Activated T-helper 2 cell treated with anti-CD3 and anti-CD28 coated beads, Interferon-gamma antibody, Interleukin-2, Interleukin-4, amounts not matched to agents 10 μg/mL and 5 μg/mL and 100 μg/mL, durations not matched to agents 14 hours and 24 hours and 36 hours (primary cell): ENCODE measurements around the gene ACSM6. TPM values are rescaled to one million over a fixed set of nuclear protein-coding genes. Genes with fewer than 3 reads are reported as not detected.
"Not testable (repeated sequence)": the region's sequence is repeated elsewhere in the genome, so short reads cannot be mapped to it uniquely, and the experiment has no call there.

ENCODE experiments used
- DNase-seq: peaks from one replicate; pipeline ENCODE4 v3.0.0; 2021; ENCODE audit warnings: low spot score
- H3K27ac Mint-ChIP-seq: one replicate; pipeline ENCODE4 v1.8.0; 2021; ENCODE audit warnings: mixed read lengths
- H3K27me3 Mint-ChIP-seq: one replicate; pipeline ENCODE4 v1.8.0; 2021; ENCODE audit warnings: low read depth, mixed read lengths
- H3K36me3 Mint-ChIP-seq: one replicate; pipeline ENCODE4 v1.8.0; 2021; ENCODE audit warnings: low read depth, mixed read lengths
- H3K4me1 Mint-ChIP-seq: one replicate; pipeline ENCODE4 v1.8.0; 2021; ENCODE audit warnings: low read depth, mixed read lengths
- H3K4me3 Mint-ChIP-seq: one replicate; pipeline ENCODE4 v1.8.0; 2021; ENCODE audit warnings: low read depth, mild to moderate bottlenecking, moderate library complexity, mixed read lengths
- H3K9me3 Mint-ChIP-seq: one replicate; pipeline ENCODE4 v1.8.0; 2021; ENCODE audit warnings: mixed read lengths
- intact Hi-C: fragments of 100-400 bp; cut with micrococcal nuclease; formaldehyde crosslinking; loops from one replicate; pipeline ENCODE4 v1.15.1; 2023
- total RNA-seq: library from RNA; stranded (reverse); gene quantifications from 2 replicates; pipeline ENCODE4 v1.2.3, GENCODE V29; 2022

The ACSM6 gene
- total RNA-seq, 1 donor from 2014 or later = not detected

DNA sequence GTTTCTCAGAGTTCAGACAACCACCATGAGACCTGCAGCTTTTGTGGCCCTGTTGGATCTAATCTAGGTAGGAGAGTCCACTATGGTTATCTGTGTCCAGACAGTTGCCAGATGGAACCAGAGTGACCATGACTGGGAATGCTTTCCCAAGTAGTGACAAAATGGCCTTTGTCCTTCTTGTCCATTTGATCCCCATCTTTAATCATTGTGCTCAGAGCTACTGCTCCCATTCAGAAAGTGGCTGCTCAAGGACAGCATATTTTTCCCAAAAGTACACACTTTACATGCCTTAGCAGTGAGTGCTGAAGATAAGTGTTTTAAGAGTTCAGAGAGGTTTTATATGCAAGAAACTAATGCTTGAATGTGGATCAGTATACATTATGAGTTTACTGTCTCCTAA lies 5.4 kb upstream of the ACSM6 start:
- no peak overlapping the region for H3K27ac Mint-ChIP-seq
- intact Hi-C loops = no loop called here
- no peak for DNase-seq
- peaks cover 4% of the 10 kb centered on the region for H3K4me1 Mint-ChIP-seq
- no peaks in the 10 kb centered on the region for H3K9me3 Mint-ChIP-seq
- no peaks in the 10 kb centered on the region for H3K36me3 Mint-ChIP-seq
- peaks cover 32% of the 10 kb centered on the region for H3K27me3 Mint-ChIP-seq
- H3K4me3 Mint-ChIP-seq = no peak overlapping the region

DNA sequence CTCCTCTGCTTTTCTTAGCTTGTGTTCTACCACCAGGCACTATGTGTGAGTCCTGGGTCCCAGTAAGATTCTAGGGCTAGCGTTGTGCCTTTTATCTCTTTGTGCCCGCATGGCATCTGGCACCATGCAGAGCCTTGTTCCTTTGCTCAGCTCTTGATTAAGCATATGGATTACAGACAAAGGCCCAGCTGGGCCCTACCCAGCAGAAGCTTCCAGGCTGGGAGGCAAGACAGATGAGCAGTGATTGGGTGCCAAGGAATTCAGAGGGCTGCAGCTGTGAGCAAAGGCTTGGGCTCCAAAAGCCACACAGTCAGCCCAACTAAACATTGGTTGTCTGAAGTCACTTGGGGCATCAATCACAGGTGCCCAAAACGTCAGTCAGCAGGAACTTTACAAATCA lies 2.0 kb downstream of the ACSM6 start:
- DNase-seq = no peak
- H3K4me1 Mint-ChIP-seq = no peaks in the 10 kb centered on the region
- no peaks in the 10 kb centered on the region for H3K9me3 Mint-ChIP-seq
- H3K4me3 Mint-ChIP-seq = no peak overlapping the region
- intact Hi-C loops = no loop called here
- H3K27me3 Mint-ChIP-seq = peaks cover 9% of the 10 kb centered on the region
- no peaks in the 10 kb centered on the region for H3K36me3 Mint-ChIP-seq
- H3K27ac Mint-ChIP-seq = no peak overlapping the region

DNA sequence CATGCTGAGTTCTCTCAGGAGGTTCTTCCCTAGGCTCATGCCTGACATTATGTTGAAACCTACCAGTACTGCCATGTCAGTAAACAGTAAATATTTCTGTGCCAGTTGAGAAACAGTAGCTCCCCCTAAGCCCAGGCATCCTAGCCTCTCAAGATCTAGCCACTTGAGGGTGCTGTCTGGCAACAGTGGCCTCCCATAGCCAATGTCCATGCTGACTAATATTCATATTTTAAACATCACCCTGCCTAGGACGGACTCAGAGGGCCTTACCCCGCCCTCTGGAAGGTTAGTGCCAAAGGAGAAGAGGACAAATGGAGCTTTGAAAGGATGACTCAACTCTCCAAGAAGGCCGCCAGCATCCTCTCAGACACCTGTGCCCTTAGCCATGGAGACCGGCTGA lies 7.7 kb downstream of the ACSM6 start:
- H3K9me3 Mint-ChIP-seq = no peaks in the 10 kb centered on the region
- H3K4me1 Mint-ChIP-seq = no peaks in the 10 kb centered on the region
- H3K27me3 Mint-ChIP-seq = peaks cover 3% of the 10 kb centered on the region
- H3K36me3 Mint-ChIP-seq = no peaks in the 10 kb centered on the region
- no peak overlapping the region for H3K4me3 Mint-ChIP-seq
- intact Hi-C loops = no loop called here
- DNase-seq = no peak
- H3K27ac Mint-ChIP-seq = no peak overlapping the region

DNA sequence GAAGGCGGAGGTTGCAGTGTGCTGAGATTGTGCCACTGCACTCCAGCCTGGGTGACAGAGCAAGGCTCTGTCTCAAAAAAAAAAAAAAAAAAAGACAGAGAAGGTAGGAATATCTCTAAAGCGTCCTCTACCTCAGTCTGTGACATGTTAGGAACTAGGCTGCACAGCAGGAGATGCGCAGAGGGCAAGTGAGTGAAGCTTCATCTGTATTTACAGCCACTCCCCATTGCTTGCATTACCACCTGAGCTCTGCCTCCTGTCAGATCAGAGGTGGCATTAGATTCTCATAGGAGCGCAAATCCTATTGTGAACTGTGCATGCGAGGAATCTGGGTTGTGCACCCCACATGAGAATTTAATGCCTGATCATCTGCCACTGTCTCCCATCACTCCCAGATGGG lies 8.8 kb downstream of the ACSM6 start:
- H3K4me1 Mint-ChIP-seq, H3K9me3 Mint-ChIP-seq, H3K27ac Mint-ChIP-seq, H3K27me3 Mint-ChIP-seq, intact Hi-C loops, H3K36me3 Mint-ChIP-seq, DNase-seq, H3K4me3 Mint-ChIP-seq: not testable (repeated sequence)

DNA sequence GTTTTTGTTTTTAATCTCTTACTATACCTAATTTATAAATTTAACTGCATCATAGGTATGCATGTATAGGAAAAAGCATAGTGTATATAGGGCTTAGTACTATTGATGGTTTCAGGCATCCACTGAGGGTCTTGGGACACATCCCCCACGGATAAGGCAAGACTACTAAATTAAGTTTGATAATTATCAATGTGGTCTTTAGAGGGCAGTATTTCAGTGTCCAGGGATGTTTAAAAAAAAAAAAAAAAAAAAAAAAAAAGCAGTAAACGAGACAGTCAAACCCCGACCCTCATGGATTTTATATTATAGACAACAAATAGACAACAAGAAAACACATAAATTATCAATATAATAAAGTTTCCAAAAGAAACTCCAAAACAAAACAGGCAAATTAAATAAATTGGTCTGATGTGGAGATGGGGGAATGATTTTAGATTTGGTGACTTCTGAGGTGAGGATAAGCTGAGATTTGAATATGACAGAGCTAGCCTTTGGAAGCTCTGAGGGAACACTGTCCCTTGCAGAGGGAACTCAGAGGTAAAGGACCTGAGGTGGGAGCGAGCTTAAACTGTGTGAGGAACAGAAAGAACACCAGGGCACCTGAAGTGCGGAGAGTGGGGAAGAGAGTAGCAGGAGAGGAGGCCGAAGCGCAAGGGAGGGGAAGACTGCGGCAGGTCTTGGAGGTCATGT lies 14.8 kb downstream of the ACSM6 start:
- peaks cover 7% of the 10 kb centered on the region for H3K27me3 Mint-ChIP-seq
- no peaks in the 10 kb centered on the region for H3K9me3 Mint-ChIP-seq
- intact Hi-C loops = no loop called here
- no peaks in the 10 kb centered on the region for H3K36me3 Mint-ChIP-seq
- H3K27ac Mint-ChIP-seq = no peak overlapping the region
- H3K4me3 Mint-ChIP-seq = no peak overlapping the region
- H3K4me1 Mint-ChIP-seq = peaks cover 3% of the 10 kb centered on the region
- no peak for DNase-seq

DNA sequence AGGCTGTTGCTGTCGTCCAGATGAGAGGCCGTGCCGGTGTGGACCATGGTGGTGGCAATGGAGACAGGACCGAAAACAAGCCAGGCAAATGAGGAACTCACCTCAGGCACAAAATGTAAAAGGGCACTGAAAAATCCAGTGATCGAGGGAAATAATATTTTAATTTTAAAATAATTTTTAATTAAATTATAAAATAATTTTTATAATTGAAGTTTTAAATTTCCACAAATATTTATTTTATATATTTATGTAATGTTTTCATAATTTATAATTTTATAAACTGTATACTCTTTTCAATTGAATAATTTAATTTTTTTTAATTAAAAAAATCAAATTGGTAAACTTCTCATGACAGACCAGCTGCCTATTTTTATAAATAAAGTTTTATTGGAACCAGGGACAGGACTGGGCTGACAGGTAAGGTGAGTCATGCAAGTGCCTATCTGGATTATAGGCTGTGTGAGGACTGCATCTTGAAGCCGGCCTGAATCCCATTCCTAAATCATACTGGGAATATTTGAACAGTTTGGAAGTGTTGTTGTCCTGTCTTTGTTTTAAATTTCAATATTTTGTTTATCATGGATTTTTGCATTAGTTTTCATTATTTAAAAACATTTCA lies 15.6 kb downstream of the ACSM6 start:
- H3K27ac Mint-ChIP-seq = no peak overlapping the region
- no peaks in the 10 kb centered on the region for H3K36me3 Mint-ChIP-seq
- intact Hi-C loops = loop anchor here (2.0 kb wide), 1 partner anchor 35 kb away; no protein-coding TSS in a partner anchor
- no peak overlapping the region for H3K4me3 Mint-ChIP-seq
- no peak for DNase-seq
- peaks cover 7% of the 10 kb centered on the region for H3K27me3 Mint-ChIP-seq
- no peaks in the 10 kb centered on the region for H3K9me3 Mint-ChIP-seq
- H3K4me1 Mint-ChIP-seq = peaks cover 5% of the 10 kb centered on the region

DNA sequence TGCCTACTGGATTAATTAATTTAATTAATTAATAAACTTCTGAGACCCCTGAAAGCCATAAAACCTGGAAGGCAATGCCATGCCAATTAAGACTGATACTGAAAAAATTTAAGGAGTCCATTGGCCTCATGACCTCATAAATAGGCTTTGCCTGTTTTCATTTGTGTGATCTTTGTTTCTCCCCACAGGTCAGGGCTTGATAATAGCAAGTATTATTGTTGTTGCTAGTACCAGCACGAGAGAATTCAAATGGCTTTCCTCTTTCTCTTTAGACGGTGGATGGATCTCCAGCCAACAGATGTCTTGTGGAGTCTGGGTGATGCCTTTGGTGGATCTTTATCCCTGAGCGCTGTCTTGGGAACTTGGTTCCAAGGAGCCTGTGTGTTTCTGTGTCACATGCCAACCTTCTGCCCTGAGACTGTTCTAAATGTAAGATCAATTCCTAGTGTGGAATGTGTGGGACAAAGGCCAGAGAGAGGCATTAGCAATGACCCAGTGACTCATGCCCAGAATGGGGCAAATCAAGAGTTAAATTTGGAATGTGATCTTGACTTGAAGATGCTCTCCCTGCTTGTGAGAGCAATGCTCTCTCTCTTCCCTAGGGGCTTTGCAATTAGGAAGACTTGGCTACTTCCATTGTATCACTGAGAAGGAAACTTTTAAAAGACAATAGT lies 17.7 kb downstream of the ACSM6 start:
- no peak overlapping the region for H3K27ac Mint-ChIP-seq
- no peak overlapping the region for H3K4me3 Mint-ChIP-seq
- peaks cover 6% of the 10 kb centered on the region for H3K9me3 Mint-ChIP-seq
- H3K4me1 Mint-ChIP-seq = peaks cover 8% of the 10 kb centered on the region
- no peak for DNase-seq
- H3K36me3 Mint-ChIP-seq = peaks cover 8% of the 10 kb centered on the region
- peaks cover 15% of the 10 kb centered on the region for H3K27me3 Mint-ChIP-seq
- intact Hi-C loops = loop anchor here (2.0 kb wide), 1 partner anchor 33 kb away; no protein-coding TSS in a partner anchor

DNA sequence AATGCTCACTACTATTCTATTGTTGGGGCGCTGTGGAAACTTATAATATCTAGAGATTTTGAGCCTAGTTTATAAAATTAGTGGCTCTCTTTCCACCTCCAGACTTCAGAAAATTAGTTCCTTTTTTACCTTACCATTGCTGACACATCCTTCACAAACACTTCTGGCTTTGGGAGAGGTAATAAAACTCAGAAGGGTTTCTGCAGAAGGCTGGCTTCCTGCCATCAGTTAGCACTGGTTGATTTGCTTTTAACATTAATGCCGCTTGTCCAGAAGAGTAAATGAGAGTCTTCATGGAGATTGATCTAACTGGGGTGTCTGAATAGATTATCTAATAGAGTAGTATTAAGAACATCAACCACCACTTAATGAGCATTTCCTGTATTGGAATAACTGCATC lies 20.3 kb downstream of the ACSM6 start:
- Mint-ChIP-seq H3K4me3 (no peak overlapping the region), H3K27ac (no peak overlapping the region), H3K9me3 (peaks cover 6% of the 10 kb centered on the region), H3K36me3 (peaks cover 8% of the 10 kb centered on the region), H3K27me3 (peaks cover 15% of the 10 kb centered on the region), H3K4me1 (peaks cover 8% of the 10 kb centered on the region)
- DNase-seq = no peak
- intact Hi-C loops = no loop called here

DNA sequence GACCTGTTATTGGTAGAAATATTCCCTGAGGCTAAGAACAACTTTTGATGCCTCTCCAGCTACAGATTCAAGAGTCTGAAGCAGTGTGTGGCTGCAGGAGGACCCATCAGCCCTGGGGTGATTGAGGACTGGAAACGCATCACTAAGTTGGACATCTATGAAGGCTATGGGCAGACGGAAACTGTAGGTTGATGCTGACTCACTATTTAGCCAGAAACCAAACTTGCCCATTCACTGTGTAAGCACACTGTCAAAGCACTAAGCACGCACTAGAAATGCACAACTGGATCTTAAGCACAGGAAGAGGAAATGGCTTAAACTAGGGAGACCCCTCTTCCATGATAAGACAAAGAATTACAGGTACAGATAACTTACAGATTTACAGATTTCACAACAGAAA lies 20.8 kb downstream of the ACSM6 start:
- Mint-ChIP-seq H3K4me1 (peaks cover 12% of the 10 kb centered on the region), H3K27me3 (peaks cover 15% of the 10 kb centered on the region), H3K27ac (no peak overlapping the region), H3K36me3 (peaks cover 8% of the 10 kb centered on the region), H3K9me3 (peaks cover 6% of the 10 kb centered on the region), H3K4me3 (no peak overlapping the region)
- intact Hi-C loops = no loop called here
- DNase-seq = no peak

DNA sequence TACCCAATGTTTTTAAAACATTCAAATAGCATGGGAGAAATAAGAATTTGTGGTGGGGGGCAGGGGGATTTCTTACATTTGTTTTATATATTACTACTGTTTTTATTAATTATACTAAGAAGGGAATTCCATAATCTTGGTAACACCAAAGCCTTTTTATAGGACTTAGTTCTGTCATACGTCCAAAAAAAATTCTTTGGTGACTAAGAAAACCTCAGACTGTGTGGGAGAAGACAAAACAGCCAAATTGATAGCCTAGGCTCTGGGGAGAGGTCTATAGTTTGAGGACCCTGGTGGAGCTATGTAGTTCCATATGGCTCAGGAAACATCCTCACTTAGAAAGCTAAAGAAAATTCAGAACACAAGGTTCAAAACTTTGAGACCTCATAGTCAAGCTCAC lies 23.4 kb downstream of the ACSM6 start:
- H3K27ac Mint-ChIP-seq = no peak overlapping the region
- peaks cover 12% of the 10 kb centered on the region for H3K27me3 Mint-ChIP-seq
- intact Hi-C loops = no loop called here
- DNase-seq = no peak
- H3K36me3 Mint-ChIP-seq = peaks cover 8% of the 10 kb centered on the region
- H3K9me3 Mint-ChIP-seq = peaks cover 6% of the 10 kb centered on the region
- H3K4me1 Mint-ChIP-seq = peaks cover 10% of the 10 kb centered on the region
- no peak overlapping the region for H3K4me3 Mint-ChIP-seq

DNA sequence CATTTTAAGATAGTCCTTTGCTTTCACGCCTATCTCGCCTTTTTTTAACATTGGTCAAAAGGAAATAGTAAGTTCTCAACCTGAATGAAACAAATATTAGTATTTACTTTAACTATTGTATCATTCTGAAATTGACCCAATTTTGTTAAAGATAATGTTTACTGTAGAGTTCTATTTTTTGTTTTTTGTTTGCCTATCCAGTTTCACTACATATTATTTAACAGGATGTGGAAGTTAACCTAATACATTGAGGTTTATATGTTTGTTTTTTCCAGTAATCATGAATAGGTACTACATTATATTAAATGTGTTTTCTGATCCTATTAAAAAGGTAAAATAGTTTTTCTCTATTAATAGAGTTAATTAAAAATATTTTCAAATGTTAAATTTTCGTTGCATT lies 26.5 kb downstream of the ACSM6 start:
- Mint-ChIP-seq H3K4me1 (peaks cover 5% of the 10 kb centered on the region), H3K4me3 (no peak overlapping the region), H3K27ac (no peak overlapping the region), H3K9me3 (peaks cover 6% of the 10 kb centered on the region), H3K36me3 (peaks cover 6% of the 10 kb centered on the region), H3K27me3 (peaks cover 4% of the 10 kb centered on the region)
- intact Hi-C loops = no loop called here
- no peak for DNase-seq

DNA sequence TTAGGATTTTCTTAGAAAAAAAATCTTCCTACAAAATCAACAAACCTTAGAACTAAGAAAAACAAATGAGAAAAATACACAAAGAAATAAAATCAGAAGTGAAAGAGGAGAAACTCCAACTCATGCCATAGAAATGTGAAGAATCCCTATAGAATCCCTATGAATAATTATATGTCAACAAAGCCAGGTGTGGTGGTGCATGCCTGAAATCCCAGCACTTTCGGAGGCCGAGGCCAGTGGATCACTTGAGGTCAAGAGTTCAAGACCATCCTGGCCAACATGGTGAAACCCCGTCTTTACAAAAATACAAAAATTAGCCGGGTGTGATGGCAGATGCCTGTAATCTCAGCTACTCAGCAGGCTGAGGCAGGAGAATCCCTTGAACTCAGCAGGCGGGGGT lies 27.1 kb downstream of the ACSM6 start:
- H3K27me3 Mint-ChIP-seq = peaks cover 5% of the 10 kb centered on the region
- no peak overlapping the region for H3K27ac Mint-ChIP-seq
- H3K4me1 Mint-ChIP-seq = peaks cover 5% of the 10 kb centered on the region
- peaks cover 4% of the 10 kb centered on the region for H3K9me3 Mint-ChIP-seq
- no peak for DNase-seq
- peaks cover 4% of the 10 kb centered on the region for H3K36me3 Mint-ChIP-seq
- H3K4me3 Mint-ChIP-seq = no peak overlapping the region
- intact Hi-C loops = no loop called here

DNA sequence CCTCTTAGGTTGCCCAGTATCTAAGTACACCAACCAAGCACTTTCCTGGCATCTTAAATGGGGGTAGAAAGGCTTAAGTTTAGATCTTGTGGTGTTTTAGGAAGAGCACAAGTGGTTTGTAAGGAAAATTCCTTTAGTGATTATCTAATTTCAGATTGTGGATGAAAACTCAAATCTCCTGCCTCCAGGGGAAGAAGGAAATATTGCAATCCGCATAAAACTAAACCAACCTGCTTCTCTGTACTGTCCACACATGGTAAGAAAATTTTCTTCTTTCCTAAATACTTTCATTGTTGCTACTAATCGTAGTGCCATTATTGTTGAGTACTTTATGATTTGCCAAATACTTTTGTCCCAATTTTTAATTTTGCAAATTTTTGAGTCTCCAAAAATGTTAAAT lies 31.1 kb downstream of the ACSM6 start:
- no peaks in the 10 kb centered on the region for H3K9me3 Mint-ChIP-seq
- H3K27ac Mint-ChIP-seq = no peak overlapping the region
- DNase-seq = no peak
- intact Hi-C loops = no loop called here
- no peak overlapping the region for H3K4me3 Mint-ChIP-seq
- H3K4me1 Mint-ChIP-seq = peaks cover 4% of the 10 kb centered on the region
- H3K27me3 Mint-ChIP-seq = peaks cover 5% of the 10 kb centered on the region
- H3K36me3 Mint-ChIP-seq = peaks cover 4% of the 10 kb centered on the region
